ENCODE data around the gene CDK9.

CDK9 gene

DNA sequence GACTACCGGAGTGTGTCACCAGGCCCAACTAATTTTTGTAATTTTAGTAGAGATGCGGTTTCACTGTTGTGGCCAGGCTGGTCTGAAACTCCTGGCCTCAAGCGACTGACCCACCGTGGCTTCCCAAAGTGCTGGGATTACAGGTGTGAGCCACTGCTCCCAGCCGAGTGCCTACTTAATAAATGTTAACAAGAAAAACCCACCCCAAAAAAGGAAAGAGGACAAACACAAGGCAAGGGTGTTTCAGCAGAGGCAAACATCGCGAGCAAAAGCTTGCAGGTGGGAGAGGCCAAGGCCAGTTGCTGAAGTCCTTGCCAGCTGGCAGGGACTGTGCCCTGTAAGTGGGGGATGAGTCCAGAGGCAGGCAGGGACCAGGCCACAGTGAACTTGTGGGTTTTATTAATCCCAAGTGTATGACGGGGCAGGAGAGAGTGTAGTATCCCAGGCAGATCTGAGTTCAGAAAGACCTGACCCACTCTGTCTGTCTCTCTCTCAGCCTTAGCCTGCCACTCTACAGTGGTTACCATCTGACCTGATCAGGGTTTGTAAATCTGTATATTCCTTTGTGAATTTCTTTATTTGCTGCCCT lies 10.5 kb downstream of the CDK9 start:
- TF ChIP-seq, protein P1, sequence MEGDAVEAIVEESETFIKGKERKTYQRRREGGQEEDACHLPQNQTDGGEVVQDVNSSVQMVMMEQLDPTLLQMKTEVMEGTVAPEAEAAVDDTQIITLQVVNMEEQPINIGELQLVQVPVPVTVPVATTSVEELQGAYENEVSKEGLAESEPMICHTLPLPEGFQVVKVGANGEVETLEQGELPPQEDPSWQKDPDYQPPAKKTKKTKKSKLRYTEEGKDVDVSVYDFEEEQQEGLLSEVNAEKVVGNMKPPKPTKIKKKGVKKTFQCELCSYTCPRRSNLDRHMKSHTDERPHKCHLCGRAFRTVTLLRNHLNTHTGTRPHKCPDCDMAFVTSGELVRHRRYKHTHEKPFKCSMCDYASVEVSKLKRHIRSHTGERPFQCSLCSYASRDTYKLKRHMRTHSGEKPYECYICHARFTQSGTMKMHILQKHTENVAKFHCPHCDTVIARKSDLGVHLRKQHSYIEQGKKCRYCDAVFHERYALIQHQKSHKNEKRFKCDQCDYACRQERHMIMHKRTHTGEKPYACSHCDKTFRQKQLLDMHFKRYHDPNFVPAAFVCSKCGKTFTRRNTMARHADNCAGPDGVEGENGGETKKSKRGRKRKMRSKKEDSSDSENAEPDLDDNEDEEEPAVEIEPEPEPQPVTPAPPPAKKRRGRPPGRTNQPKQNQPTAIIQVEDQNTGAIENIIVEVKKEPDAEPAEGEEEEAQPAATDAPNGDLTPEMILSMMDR (IDR thresholded peaks at IDR 0.05; ENCODE audit: insufficient read depth, low read length, missing control alignments): no peak
- POLR2A ChIA-PET: no interaction called here
- no peak overlapping the region for H3K4me3 ChIP-seq (ENCODE audit: low read depth, low read length)
- CTCF ChIA-PET: interaction anchor here (1.5 to 3.2 kb wide), 2 partner anchors 10 to 74 kb away, joined by 4 to 15 read pairs; partner anchors contain the start of gene CDK9
- no peak for DNase-seq (ENCODE audit: low read depth, low spot score)

DNA sequence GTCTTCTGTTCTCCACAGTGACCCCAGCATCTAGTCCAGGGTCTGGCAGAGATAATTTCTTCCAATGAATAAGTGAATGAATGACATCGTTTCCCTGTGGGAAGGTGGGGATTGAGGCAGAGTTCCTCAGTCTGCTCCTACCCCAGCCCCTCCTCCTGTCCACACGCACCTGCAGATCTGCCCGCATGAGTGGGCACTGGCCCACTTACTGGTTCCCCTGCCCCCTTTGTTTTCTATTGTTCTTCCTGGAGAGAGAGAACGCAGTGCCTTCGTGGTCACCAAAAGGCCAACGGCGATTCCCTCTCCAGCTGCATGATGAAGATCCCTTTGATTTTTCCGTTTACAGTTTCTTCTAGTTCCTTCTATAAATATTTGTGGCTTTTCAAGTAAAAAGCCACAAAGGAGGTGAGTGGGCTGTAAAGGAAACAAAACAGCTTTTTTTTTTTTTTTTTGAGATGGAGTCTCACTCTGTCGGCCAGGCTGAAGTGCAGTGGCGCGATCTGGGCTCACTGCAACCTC lies 11.1 kb downstream of the CDK9 start:
- TF ChIP-seq, protein P1 (IDR thresholded peaks at IDR 0.05; ENCODE audit: insufficient read depth, low read length, missing control alignments): no peak
- POLR2A ChIA-PET: interaction anchor here (0.6 kb wide), 2 partner anchors 39 to 55 kb away, joined by 3 read pairs; no protein-coding TSS in a partner anchor
- no peak for DNase-seq (ENCODE audit: low read depth, low spot score)
- CTCF ChIA-PET: interaction anchor here (0.6 to 3.2 kb wide), 3 partner anchors 10 to 73 kb away, joined by 3 to 15 read pairs (median 4); partner anchors contain the start of gene CDK9
- no peak overlapping the region for H3K4me3 ChIP-seq (ENCODE audit: low read depth, low read length)

DNA sequence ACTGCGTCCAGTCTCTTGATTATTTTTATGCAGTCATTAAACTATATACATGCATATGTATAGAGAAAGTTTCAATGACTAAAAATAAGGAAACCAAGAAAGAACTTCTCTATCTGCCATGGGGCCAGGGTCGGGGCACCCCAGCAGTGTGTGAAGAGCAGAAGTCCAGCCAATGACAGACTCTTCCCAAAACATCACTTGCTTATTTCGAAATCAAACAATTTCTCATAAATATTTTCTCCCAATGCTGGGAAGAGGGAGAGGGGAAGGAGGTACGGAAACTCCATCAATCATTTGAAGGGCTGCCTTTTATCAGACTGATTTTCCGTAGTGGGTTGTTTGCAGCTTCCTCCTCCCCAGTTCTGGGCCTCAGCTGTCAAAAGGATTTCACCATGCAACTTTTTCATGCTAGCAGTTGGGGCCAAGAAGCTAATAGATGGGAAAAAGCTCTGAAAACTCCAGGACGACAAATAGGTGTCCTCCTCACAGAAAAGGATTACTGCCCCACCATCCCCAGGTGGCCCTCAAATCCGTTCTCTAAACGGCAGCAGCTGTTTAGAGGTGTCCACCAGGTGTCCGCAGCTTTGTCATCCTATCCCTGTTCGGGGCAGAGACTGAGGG lies 16.2 kb downstream of the CDK9 start:
- TF ChIP-seq, protein P1 (IDR thresholded peaks at IDR 0.05; ENCODE audit: insufficient read depth, low read length, missing control alignments): no peak
- CTCF ChIA-PET: interaction anchor here (0.7 to 3.9 kb wide), 6 partner anchors 9 to 322 kb away, joined by 3 to 12 read pairs (median 7); partner anchors contain the start of gene CDK9
- no peak for DNase-seq (ENCODE audit: low read depth, low spot score)
- POLR2A ChIA-PET: interaction anchor here (0.7 to 2.3 kb wide), 3 partner anchors 11 to 119 kb away, joined by 3 to 11 read pairs (median 3); partner anchors contain the start of gene ENG
- H3K4me3 ChIP-seq (ENCODE audit: low read depth, low read length): peak overlapping the region; percentile 60

DNA sequence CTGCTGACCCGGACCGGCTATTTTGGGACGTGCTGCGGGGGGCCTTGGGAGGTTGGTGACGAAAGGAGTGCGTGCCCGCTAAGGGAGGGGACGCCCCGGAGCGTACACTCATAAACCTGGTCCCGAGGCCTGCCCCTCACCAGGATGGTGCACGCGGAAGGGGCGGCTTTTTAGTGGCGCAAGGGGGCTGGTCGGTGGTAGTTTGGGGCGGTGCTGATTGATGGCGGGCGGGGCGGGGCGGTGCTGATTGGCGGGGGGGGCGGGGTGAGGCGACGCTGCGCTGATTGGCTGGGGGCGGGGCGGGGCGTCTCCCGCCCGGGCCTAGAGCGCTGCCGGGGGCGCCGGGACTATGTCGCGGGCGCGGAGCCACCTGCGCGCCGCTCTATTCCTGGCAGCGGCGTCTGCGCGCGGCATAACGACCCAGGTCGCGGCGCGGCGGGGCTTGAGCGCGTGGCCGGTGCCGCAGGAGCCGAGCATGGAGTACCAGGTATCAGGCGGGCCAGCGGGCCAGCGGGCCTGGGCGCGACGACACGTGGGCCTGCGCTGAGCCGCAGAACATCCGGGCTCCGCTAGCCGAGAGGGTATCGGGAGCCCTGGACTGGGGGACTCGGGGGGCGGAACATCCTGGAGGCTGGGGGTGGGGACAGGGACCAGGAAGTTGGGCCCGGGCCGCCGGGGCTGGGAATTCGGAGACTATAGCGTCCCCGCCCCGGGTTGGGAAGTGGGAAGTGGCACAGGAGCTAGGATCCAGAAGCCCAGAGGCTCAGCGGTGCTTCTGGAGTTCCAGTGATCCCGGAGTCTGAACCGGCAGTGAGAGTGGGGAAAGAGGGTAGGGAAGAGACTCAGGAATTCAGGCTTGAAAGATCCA lies 17.0 kb downstream of the CDK9 start, which contains the start of gene FPGS:
Gene FPGS (plus strand): TSS at position 307 of the 868 bp plus-strand sequence. CDS start 43 bp downstream, at position 350.
- H3K4me3 ChIP-seq (ENCODE audit: low read depth, low read length): peak within 1 kb of the TSS; percentile 81
- peak; percentile 36 for DNase-seq (ENCODE audit: low read depth, low spot score)
- ChIA-PET POLR2A (interaction anchor here (0.6 to 2.3 kb wide), 10 partner anchors 10 to 120 kb away, joined by 3 to 11 read pairs (median 4); partner anchors contain the start of genes AK1, CDK9 and ENG), CTCF (interaction anchor here (0.8 to 3.9 kb wide), 6 partner anchors 10 to 322 kb away, joined by 3 to 12 read pairs (median 8); partner anchors contain the start of genes CDK9 and TOR2A)
- TF ChIP-seq, protein P1 (IDR thresholded peaks at IDR 0.05; ENCODE audit: insufficient read depth, low read length, missing control alignments): no peak

DNA sequence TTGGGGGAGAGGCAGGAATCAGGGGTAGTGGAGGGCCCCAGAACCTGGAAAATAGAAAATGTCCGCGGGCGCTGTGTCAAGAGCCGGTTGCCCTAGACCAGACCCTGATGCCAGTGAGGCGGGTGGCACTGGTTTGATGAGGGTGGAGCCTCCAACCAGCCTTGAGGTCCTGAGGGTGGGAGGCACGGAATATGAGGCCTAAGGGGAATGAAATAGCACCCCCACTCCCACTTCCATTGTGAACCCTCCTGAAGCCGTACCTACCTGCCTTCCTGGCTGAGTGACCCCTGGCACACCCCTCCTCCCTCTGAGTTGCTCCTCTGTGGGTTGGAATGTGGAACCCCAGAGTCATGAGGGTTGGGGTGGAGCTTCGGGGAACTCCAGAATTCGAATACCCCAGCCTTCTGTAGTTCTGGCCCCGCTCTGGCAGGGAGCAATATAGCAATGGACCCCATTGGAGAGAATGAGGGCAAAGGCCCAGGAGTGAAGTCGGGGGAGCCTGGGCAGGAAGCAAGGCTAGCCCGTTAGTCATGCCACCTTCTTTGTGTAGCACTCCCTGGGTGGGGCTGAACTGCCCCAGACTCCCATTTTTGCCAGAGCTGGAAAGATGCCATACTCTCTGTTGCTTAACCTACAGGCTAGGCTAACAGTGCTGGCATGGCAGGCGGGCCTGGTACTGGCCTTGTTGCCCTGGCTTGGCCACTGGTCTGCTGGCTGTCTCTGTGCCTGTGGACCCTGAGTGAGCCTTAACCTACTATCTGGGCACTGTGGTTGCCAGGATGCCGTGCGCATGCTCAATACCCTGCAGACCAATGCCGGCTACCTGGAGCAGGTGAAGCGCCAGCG lies 17.9 kb downstream of the CDK9 start:
- ChIA-PET POLR2A (interaction anchor here (0.6 to 2.3 kb wide), 8 partner anchors 8 to 119 kb away, joined by 3 to 11 read pairs (median 4); partner anchors contain the start of gene CDK9), CTCF (interaction anchor here (1.5 to 3.9 kb wide), 4 partner anchors 11 to 69 kb away, joined by 6 to 12 read pairs (median 11); partner anchors contain the start of gene TOR2A)
- TF ChIP-seq, protein P1 (IDR thresholded peaks at IDR 0.05; ENCODE audit: insufficient read depth, low read length, missing control alignments): no peak
- no peak for DNase-seq (ENCODE audit: low read depth, low spot score)
- peak overlapping the region; percentile 81 for H3K4me3 ChIP-seq (ENCODE audit: low read depth, low read length)

All from AG04449 (cell line).